GM23338 (cell line): ENCODE measurements around the gene DHX32. TPM values are rescaled to one million over a fixed set of nuclear protein-coding genes. Genes with fewer than 3 reads are reported as not detected.

Experiments
- CTCF ChIP-seq, 2 experiments: fragments of 200-600 bp in 1 of 2; sonication (generic) in 1 of 2; conservative IDR thresholded peaks; 2 replicates each; pipeline versions ENCODE4 v1.5.1 to v1.6.1; 2016 to 2017; ENCODE audit warnings: antibody characterized with exemption in 2 of 2, low read depth in 2 of 2, mild to moderate bottlenecking in 2 of 2, moderate library complexity in 1 of 2
- ETS1 ChIP-seq: IDR thresholded peaks from 2 replicates; pipeline ENCODE4 v1.6.1; 2016; ENCODE audit warnings: antibody characterized with exemption
- EZH2 ChIP-seq: fragments of 200-600 bp; sonication (generic); IDR thresholded peaks from one replicate; pipeline ENCODE4 v1.8.0; 2017; ENCODE audit warnings: antibody characterized with exemption, mild to moderate bottlenecking, low read depth; ENCODE audit not compliant: unreplicated experiment
- POLR2AphosphoS5 ChIP-seq: IDR thresholded peaks from 2 replicates; pipeline ENCODE4 v1.6.1; 2016; ENCODE audit warnings: antibody characterized with exemption, low read depth
- ZNF114 ChIP-seq: fragments of 250-450 bp; sonication (Bioruptor Pico); IDR thresholded peaks from 2 replicates; pipeline ENCODE4 v1.5.0; 2020; ENCODE audit warnings: mild to moderate bottlenecking, moderate library complexity
- ZNF331 ChIP-seq: fragments of 250-450 bp; sonication (Bioruptor Pico); IDR thresholded peaks from 2 replicates; pipeline ENCODE4 v1.5.0; 2020; ENCODE audit warnings: low read depth, mild to moderate bottlenecking, moderate library complexity
- ZNF462 ChIP-seq: fragments of 250-450 bp; sonication (Bioruptor Pico); IDR thresholded peaks from 2 replicates; pipeline ENCODE4 v1.5.0; 2020; ENCODE audit warnings: mild to moderate bottlenecking, moderate library complexity
- polyA plus RNA-seq: library from polyadenylated mRNA; unstranded; fragments of >200 nt; fragmentation: Nextera tagmentation; extraction: Ambion mirVana; gene quantifications from 2 replicates; pipeline ENCODE4 v1.2.1, GENCODE V29; 2016
- total RNA-seq: library from RNA; depleted of rRNA; stranded (reverse); fragments of >200 nt; shearing (Covaris generic); gene quantifications from 2 replicates; pipeline ENCODE4 v1.2.3, GENCODE V29; 2014

Gene DHX32
- total and polyA plus RNA-seq, 2 experiments from 2014 or later: 9.5 to 21.6 TPM

GRCh38 chr10:125799451-125800182, 81.5 kb downstream of the DHX32 start (continued):
- TF ChIP-seq ZNF462 (CRISPR knock-in tag): no peak
- TF ChIP-seq ZNF114 (CRISPR knock-in tag): no peak
- no peak for TF ChIP-seq POLR2AphosphoS5
- TF ChIP-seq CTCF (conservative IDR thresholded peaks at IDR 0.05; ENCODE audit: low read depth in 2 of 2): no peak
- TF ChIP-seq EZH2: no peak
- no peak for TF ChIP-seq ETS1
- no peak for TF ChIP-seq ZNF331
